Measurements from ENCODE around the gene MGAT5.

MGAT5 gene

GRCh38 chr2:134445985-134446382 is 192.1 kb downstream of the MGAT5 start:
- no peak for DNase-seq

- DNase-seq, result peak in 2 of 56 donors; percentile 19 to 23
Measured at GRCh38 chr2:134446383-134447017, 192.6 kb downstream of the MGAT5 start.

- DNase-seq, result no peak
Measured at GRCh38 chr2:134447669-134448068, 193.8 kb downstream of the MGAT5 start.

- DNase-seq, result no peak
Measured at GRCh38 chr2:134448650-134449049, 194.8 kb downstream of the MGAT5 start.

GRCh38 chr2:134449157-134449556 is 195.3 kb downstream of the MGAT5 start:
- DNase-seq, result no peak

- no peak for DNase-seq
Measured at GRCh38 chr2:134449751-134450513, 196.1 kb downstream of the MGAT5 start.

- DNase-seq, result no peak
Measured at GRCh38 chr2:134451347-134451630, 197.4 kb downstream of the MGAT5 start.

GRCh38 chr2:134452042-134452733 is 198.3 kb downstream of the MGAT5 start:
- DNase-seq, result no peak

GRCh38 chr2:134453476-134453875 is 199.6 kb downstream of the MGAT5 start:
- DNase-seq, result no peak

GRCh38 chr2:134453973-134454372 is 200.1 kb downstream of the MGAT5 start:
- no peak for DNase-seq

- DNase-seq, result no peak
Measured at GRCh38 chr2:134454426-134454825, 200.6 kb downstream of the MGAT5 start.

- no peak for DNase-seq
Measured at GRCh38 chr2:134454931-134455330, 201.1 kb downstream of the MGAT5 start.

GRCh38 chr2:134455426-134455825 is 201.6 kb downstream of the MGAT5 start:
- DNase-seq, result no peak

GRCh38 chr2:134457353-134457752 is 203.5 kb downstream of the MGAT5 start:
- no peak for DNase-seq

GRCh38 chr2:134457765-134458472 is 204.0 kb downstream of the MGAT5 start:
- no peak for DNase-seq

GRCh38 chr2:134458473-134458853 is 204.6 kb downstream of the MGAT5 start:
- DNase-seq, result no peak

- DNase-seq, result no peak
Measured at GRCh38 chr2:134458950-134459349, 205.1 kb downstream of the MGAT5 start.

- no peak for DNase-seq
Measured at GRCh38 chr2:134459706-134460406, 206.0 kb downstream of the MGAT5 start.

GRCh38 chr2:134460583-134460998 is 206.7 kb downstream of the MGAT5 start:
- peak in 48 of 56 donors; percentile 11 to 76 (median 42) for DNase-seq

GRCh38 chr2:134461511-134461910 is 207.6 kb downstream of the MGAT5 start:
- DNase-seq, result no peak

- DNase-seq, result no peak
Measured at GRCh38 chr2:134462275-134462674, 208.4 kb downstream of the MGAT5 start.

All from amygdala (tissue), 56 donors.